WI38 (cell line): Measurements from ENCODE around the gene SYNGR3.

Experiments
- H3K4me3 ChIP-seq: 2 replicates; pipeline ENCODE4 v1.5.1; 2011; ENCODE audit warnings: low read depth, mild to moderate bottlenecking, control low read depth, low read length
- CTCF ChIP-seq: IDR thresholded peaks from 2 replicates; pipeline ENCODE4 v1.5.1; 2012; ENCODE audit warnings: low read depth, mild to moderate bottlenecking, control low read depth, low read length

SYNGR3 gene

GRCh38 chr16:1972490-1972877 is 17.3 kb upstream of the SYNGR3 start:
- no peak for TF ChIP-seq CTCF
- H3K4me3 ChIP-seq = peak overlapping the region; percentile 93

GRCh38 chr16:1973461-1974156 is 16.2 kb upstream of the SYNGR3 start:
- no peak for TF ChIP-seq CTCF
- H3K4me3 ChIP-seq = no peak overlapping the region

- no peak overlapping the region for H3K4me3 ChIP-seq
- no peak for TF ChIP-seq CTCF
Observed at GRCh38 chr16:1974157-1975070, 15.4 kb upstream of the SYNGR3 start.

GRCh38 chr16:1975432-1976215 is 14.1 kb upstream of the SYNGR3 start:
- H3K4me3 ChIP-seq = no peak overlapping the region
- no peak for TF ChIP-seq CTCF

- H3K4me3 ChIP-seq = no peak overlapping the region
- TF ChIP-seq CTCF = no peak
Observed at GRCh38 chr16:1976216-1976520, 13.6 kb upstream of the SYNGR3 start.

- no peak for TF ChIP-seq CTCF
- H3K4me3 ChIP-seq = no peak overlapping the region
Observed at GRCh38 chr16:1976951-1977874, 12.6 kb upstream of the SYNGR3 start.
